Hepatocyte (in vitro differentiated cells): Measurements from ENCODE around the gene RYR3.

ENCODE experiments used
- CTCF ChIP-seq: fragments of 200-600 bp; sonication (generic); IDR thresholded peaks from 2 replicates; pipeline ENCODE4 v1.5.1; 2016; ENCODE audit warnings: antibody characterized with exemption, mild to moderate bottlenecking; ENCODE audit not compliant: poor library complexity
- EZH2 ChIP-seq: fragments of 200-600 bp; sonication (generic); IDR thresholded peaks from 2 replicates; pipeline ENCODE4 v1.6.1; 2016; ENCODE audit warnings: antibody characterized with exemption, mild to moderate bottlenecking, borderline replicate concordance
- EZH2phosphoT487 ChIP-seq: fragments of 200-600 bp; sonication (generic); IDR thresholded peaks from one replicate; pipeline ENCODE4 v1.6.1; 2018; ENCODE audit warnings: antibody characterized with exemption, mild to moderate bottlenecking, low read depth, moderate library complexity; ENCODE audit not compliant: unreplicated experiment, severe bottlenecking

- TF ChIP-seq EZH2: no peak
- TF ChIP-seq CTCF: no peak
- TF ChIP-seq EZH2phosphoT487: no peak
Observed at GRCh38 chr15:33508703-33509102, 197.9 kb downstream of the RYR3 start.
